ACC112 (cell line): Measurements from ENCODE around the gene HSBP1L1.

Experiments used
- H2AFZ ChIP-seq: fragments of 200-600 bp; sonication (generic); one replicate; pipeline ENCODE4 v1.6.0; 2017; ENCODE audit warnings: antibody characterized with exemption, low read length; ENCODE audit not compliant: unreplicated experiment
- H3K27ac ChIP-seq: fragments of 200-600 bp; sonication (generic); 2 replicates; pipeline ENCODE4 v1.5.1; 2014; ENCODE audit warnings: low read depth, mild to moderate bottlenecking, antibody characterized with exemption, low read length, moderate library complexity
- H3K27me3 ChIP-seq: fragments of 200-600 bp; sonication (generic); 2 replicates; pipeline ENCODE4 v1.6.1; 2014; ENCODE audit warnings: mild to moderate bottlenecking, antibody characterized with exemption, low read length, moderate library complexity, mixed read lengths; ENCODE audit not compliant: insufficient read depth
- H3K36me3 ChIP-seq: fragments of 200-600 bp; sonication (generic); 2 replicates; pipeline ENCODE4 v1.6.1; 2016; ENCODE audit warnings: mild to moderate bottlenecking, antibody characterized with exemption, low read length, moderate library complexity, mixed read lengths; ENCODE audit not compliant: insufficient read depth
- H3K4me1 ChIP-seq: fragments of 200-600 bp; sonication (generic); one replicate; pipeline ENCODE4 v1.6.1; 2016; ENCODE audit warnings: low read length, mixed read lengths; ENCODE audit not compliant: insufficient read depth, unreplicated experiment, control insufficient read depth
- H3K4me3 ChIP-seq: fragments of 200-600 bp; sonication (generic); 2 replicates; pipeline ENCODE4 v1.5.1; 2014; ENCODE audit warnings: mild to moderate bottlenecking, low read depth, low read length
- H3K79me2 ChIP-seq: fragments of 200-600 bp; sonication (generic); one replicate; pipeline ENCODE4 v1.6.0; 2016; ENCODE audit warnings: low read length; ENCODE audit not compliant: control insufficient read depth, unreplicated experiment, insufficient read depth

The HSBP1L1 gene

GRCh38 chr18:79922971-79923411 lies 41.5 kb upstream of the HSBP1L1 start:
- Histone ChIP-seq H3K36me3 (peaks cover 22% of the 10 kb centered on the region; the same call in 1 of the 2 replicates), H2AFZ (no peak overlapping the region), H3K4me1 (no peaks in the 10 kb centered on the region), H3K27me3 (no peaks in the 10 kb centered on the region), H3K27ac (no peak overlapping the region), H3K79me2 (peaks cover 10% of the 10 kb centered on the region), H3K4me3 (no peak overlapping the region)

- no peak overlapping the region for H2AFZ ChIP-seq
- no peak overlapping the region for H3K27ac ChIP-seq
- no peaks in the 10 kb centered on the region for H3K27me3 ChIP-seq
- H3K79me2 ChIP-seq = peaks cover 20% of the 10 kb centered on the region
- H3K4me1 ChIP-seq = no peaks in the 10 kb centered on the region
- H3K36me3 ChIP-seq = peaks cover 27% of the 10 kb centered on the region
- no peak overlapping the region for H3K4me3 ChIP-seq
These were observed 40.4 kb upstream of the HSBP1L1 start for GRCh38 chr18:79923896-79924585.

DNA sequence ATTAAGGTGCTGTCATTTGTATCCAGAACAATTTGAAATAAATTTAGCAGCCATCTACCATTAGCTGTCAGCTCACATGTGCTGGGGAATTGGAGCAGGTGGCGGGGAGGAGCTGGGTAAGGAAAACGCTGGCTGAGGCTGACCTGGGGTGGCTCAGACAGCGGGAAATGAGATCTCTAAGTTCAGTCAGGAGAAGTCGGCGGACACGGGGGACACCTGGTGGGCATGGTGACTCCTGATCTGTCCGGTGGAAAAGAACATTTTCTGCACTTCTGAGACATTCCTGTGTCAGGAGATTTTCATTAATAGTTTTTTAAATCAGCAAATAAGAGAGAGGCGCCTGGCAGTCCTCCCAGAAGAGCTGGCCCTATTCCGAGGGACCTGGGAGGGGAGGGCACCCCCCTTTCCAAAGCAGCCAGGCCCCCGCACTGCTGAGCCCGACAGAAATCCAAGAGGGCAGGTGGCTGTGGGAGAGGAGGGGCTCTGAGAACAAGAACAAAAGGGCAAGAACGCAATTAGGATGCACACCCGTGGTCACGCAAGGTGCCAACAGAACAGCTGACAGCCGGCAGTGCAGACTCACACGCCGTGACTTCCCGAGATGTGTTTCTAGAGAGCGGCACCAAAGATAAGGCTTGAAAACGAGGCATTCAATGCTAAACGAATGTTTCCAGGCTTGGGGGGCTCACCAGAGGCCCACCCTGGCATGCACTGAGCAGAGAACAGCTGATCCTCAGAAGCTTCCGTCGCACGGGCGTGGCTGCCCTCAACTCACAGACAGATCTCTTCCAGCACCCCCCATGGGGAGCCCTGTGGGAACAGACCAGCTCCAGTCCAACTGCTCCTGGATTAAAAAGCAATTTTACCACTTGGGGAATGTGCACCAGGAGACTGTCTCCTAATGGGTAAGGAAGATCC lies 39.4 kb upstream of the HSBP1L1 start:
- peaks cover 34% of the 10 kb centered on the region for H3K36me3 ChIP-seq
- H3K27me3 ChIP-seq = no peaks in the 10 kb centered on the region
- peaks cover 21% of the 10 kb centered on the region for H3K79me2 ChIP-seq
- H2AFZ ChIP-seq = no peak overlapping the region
- no peaks in the 10 kb centered on the region for H3K4me1 ChIP-seq
- no peak overlapping the region for H3K27ac ChIP-seq
- H3K4me3 ChIP-seq = no peak overlapping the region

GRCh38 chr18:79926306-79926705 lies 38.1 kb upstream of the HSBP1L1 start:
- Histone ChIP-seq H3K4me1 (no peaks in the 10 kb centered on the region), H3K27ac (no peak overlapping the region), H2AFZ (no peak overlapping the region), H3K79me2 (peaks cover 23% of the 10 kb centered on the region), H3K36me3 (peaks cover 42% of the 10 kb centered on the region), H3K27me3 (no peaks in the 10 kb centered on the region), H3K4me3 (no peak overlapping the region)

DNA sequence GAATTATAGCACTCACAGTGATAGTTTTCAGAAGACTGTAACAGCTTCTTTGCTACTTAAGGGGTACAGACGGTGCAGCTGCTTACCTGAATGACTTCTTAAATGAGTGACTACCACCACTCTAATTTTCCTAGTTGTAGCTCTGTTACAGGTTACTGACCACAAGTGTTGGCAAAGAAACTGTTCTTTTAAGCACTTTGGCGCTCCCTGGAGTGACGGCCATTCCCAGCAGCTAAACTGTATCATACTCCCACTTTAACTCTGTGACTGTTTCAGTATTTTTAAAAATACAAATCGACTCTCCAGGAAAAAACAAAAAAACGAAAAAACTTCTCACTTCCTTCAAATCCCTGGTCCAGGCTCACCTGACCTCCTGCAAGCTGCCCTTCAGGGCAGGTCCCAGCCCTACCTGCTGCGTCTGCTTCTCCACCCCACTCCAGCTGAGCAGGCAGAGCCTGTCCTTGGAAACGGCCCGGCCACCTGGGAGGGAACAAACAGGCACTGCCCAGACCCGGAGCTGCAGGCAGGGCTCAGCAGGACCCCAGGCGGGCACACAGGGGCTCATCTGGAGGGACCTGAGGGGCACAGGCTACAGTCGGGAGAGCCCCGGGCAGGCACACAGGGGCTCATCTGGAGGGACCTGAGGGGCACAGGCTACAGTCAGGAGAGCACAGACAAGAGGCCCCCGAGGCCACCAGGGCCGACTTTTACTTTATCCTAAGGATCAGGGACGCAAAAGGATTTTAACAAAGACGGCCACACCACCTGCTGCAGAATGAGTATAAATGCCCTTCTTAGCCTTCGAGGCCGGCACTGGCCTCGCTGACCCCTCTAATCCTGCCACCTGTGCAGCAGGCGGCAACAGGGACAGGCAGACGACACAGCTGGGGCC lies 37.5 kb upstream of the HSBP1L1 start:
- Histone ChIP-seq H3K36me3 (peaks cover 47% of the 10 kb centered on the region), H2AFZ (no peak overlapping the region), H3K79me2 (peaks cover 24% of the 10 kb centered on the region), H3K4me1 (no peaks in the 10 kb centered on the region), H3K4me3 (no peak overlapping the region), H3K27ac (no peak overlapping the region), H3K27me3 (no peaks in the 10 kb centered on the region)

GRCh38 chr18:79927607-79928562 lies 36.6 kb upstream of the HSBP1L1 start:
- Histone ChIP-seq H3K36me3 (peaks cover 53% of the 10 kb centered on the region), H3K79me2 (peaks cover 21% of the 10 kb centered on the region), H3K27ac (no peak overlapping the region), H3K4me3 (no peak overlapping the region), H3K4me1 (no peaks in the 10 kb centered on the region), H2AFZ (no peak overlapping the region), H3K27me3 (no peaks in the 10 kb centered on the region)

DNA sequence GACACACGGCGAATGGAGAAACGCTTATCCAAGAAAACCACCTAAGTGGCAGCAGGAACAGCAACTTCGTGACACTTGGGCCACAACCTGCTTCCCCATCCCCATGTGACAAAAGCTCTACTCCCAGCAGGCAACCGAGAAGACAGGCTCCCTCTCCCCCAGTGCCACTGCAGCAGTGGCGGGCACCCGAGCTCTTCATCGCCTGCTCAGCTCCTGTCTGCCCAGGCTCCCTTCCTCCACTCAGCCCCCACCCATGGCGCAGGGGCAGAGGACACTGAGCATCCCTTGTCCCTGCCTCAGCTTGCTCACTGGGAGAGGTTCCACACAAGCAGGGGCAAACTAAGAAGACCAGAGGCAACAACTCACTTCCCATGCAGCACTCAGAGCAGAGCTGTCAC lies 35.9 kb upstream of the HSBP1L1 start:
- Histone ChIP-seq H3K36me3 (peaks cover 56% of the 10 kb centered on the region), H3K79me2 (peaks cover 24% of the 10 kb centered on the region), H3K27me3 (no peaks in the 10 kb centered on the region), H3K4me3 (no peak overlapping the region), H3K27ac (no peak overlapping the region), H2AFZ (no peak overlapping the region), H3K4me1 (no peaks in the 10 kb centered on the region)

GRCh38 chr18:79930020-79930642 lies 34.3 kb upstream of the HSBP1L1 start:
- H3K36me3 ChIP-seq = peaks cover 65% of the 10 kb centered on the region

GRCh38 chr18:79931475-79931874 lies 33.0 kb upstream of the HSBP1L1 start:
- H3K79me2 ChIP-seq = peaks cover 29% of the 10 kb centered on the region
- H3K27me3 ChIP-seq = no peaks in the 10 kb centered on the region
- H3K36me3 ChIP-seq = peaks cover 69% of the 10 kb centered on the region
- H3K27ac ChIP-seq = no peak overlapping the region
- no peaks in the 10 kb centered on the region for H3K4me1 ChIP-seq
- H3K4me3 ChIP-seq = no peak overlapping the region
- no peak overlapping the region for H2AFZ ChIP-seq

More at GRCh38 chr18:79930020-79930642, 34.3 kb upstream of the HSBP1L1 start:
- Histone ChIP-seq H3K79me2 (peaks cover 24% of the 10 kb centered on the region), H3K27ac (no peak overlapping the region), H3K4me3 (no peak overlapping the region), H3K4me1 (no peaks in the 10 kb centered on the region), H3K27me3 (no peaks in the 10 kb centered on the region), H2AFZ (no peak overlapping the region)
